ENCODE results near the gene ACTR6. TPM values are rescaled to one million over a fixed set of nuclear protein-coding genes. Genes with fewer than 3 reads are reported as not detected.
"Not testable (repeated sequence)": the region's sequence is repeated elsewhere in the genome, so short reads cannot be mapped to it uniquely, and the experiment has no call there.

ACTR6 gene
- total RNA-seq, 2 donors from 2014 or later, result 12.1 to 19.4 TPM

- no peak overlapping the region for H3K4me3 ChIP-seq
- no peaks in the 10 kb centered on the region for H3K4me1 ChIP-seq
- H3K27me3 ChIP-seq, result no peaks in the 10 kb centered on the region
- H3K9me3 ChIP-seq, result no peaks in the 10 kb centered on the region
- TF ChIP-seq, protein P1, sequence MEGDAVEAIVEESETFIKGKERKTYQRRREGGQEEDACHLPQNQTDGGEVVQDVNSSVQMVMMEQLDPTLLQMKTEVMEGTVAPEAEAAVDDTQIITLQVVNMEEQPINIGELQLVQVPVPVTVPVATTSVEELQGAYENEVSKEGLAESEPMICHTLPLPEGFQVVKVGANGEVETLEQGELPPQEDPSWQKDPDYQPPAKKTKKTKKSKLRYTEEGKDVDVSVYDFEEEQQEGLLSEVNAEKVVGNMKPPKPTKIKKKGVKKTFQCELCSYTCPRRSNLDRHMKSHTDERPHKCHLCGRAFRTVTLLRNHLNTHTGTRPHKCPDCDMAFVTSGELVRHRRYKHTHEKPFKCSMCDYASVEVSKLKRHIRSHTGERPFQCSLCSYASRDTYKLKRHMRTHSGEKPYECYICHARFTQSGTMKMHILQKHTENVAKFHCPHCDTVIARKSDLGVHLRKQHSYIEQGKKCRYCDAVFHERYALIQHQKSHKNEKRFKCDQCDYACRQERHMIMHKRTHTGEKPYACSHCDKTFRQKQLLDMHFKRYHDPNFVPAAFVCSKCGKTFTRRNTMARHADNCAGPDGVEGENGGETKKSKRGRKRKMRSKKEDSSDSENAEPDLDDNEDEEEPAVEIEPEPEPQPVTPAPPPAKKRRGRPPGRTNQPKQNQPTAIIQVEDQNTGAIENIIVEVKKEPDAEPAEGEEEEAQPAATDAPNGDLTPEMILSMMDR (IDR thresholded peaks at IDR 0.05), result no peak
- no peak overlapping the region for H3K27ac ChIP-seq
- no peaks in the 10 kb centered on the region for H3K36me3 ChIP-seq
- no peak for DNase-seq (ENCODE audit: low spot score)
These were observed 29.3 kb downstream of the ACTR6 start for GRCh38 chr12:100229876-100230275.

DNA sequence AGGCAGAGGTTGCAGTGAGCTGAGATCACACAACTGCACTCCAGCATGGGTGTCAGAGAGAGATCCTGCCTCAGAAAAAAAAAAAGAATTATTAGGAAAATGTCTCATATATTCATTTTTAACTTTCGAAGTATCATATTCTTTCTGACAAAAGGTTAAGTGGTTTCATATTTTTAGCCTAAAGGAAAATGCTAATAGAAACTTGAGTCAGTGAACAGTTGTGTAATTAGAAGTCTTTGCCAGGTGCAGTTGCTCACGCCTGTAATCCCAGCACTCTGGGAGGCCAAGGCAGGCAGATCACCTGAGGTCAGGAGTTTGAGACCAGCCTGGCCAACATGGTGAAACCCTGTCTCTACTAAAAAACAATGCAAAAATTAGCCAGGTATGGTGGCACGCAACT, 31.3 kb downstream of the ACTR6 start:
- H3K27ac ChIP-seq; H3K4me3 ChIP-seq; H3K9me3 ChIP-seq; H3K36me3 ChIP-seq; DNase-seq (ENCODE audit: low spot score); H3K4me1 ChIP-seq; H3K27me3 ChIP-seq: not testable (repeated sequence)

GRCh38 chr12:100234166-100234565, 33.6 kb downstream of the ACTR6 start:
- no peak for DNase-seq (ENCODE audit: low spot score)
- no peaks in the 10 kb centered on the region for H3K27me3 ChIP-seq
- H3K9me3 ChIP-seq, result no peaks in the 10 kb centered on the region
- H3K27ac ChIP-seq, result peak overlapping the region; percentile 7 to 45
- TF ChIP-seq, protein P1 (IDR thresholded peaks at IDR 0.05), result no peak
- H3K4me3 ChIP-seq, result no peak overlapping the region
- no peaks in the 10 kb centered on the region for H3K4me1 ChIP-seq
- H3K36me3 ChIP-seq, result no peaks in the 10 kb centered on the region

- Histone ChIP-seq H3K27ac (peak overlapping the region; percentile 7 to 45), H3K36me3 (no peaks in the 10 kb centered on the region), H3K4me1 (no peaks in the 10 kb centered on the region), H3K9me3 (no peaks in the 10 kb centered on the region), H3K4me3 (no peak overlapping the region), H3K27me3 (no peaks in the 10 kb centered on the region)
- TF ChIP-seq, protein P1 (IDR thresholded peaks at IDR 0.05), result peak; percentile 52 to 77
- no peak for DNase-seq (ENCODE audit: low spot score)
These were observed 34.1 kb downstream of the ACTR6 start for GRCh38 chr12:100234591-100235304.

- TF ChIP-seq, protein P1 (IDR thresholded peaks at IDR 0.05), result no peak
- H3K36me3 ChIP-seq, result no peaks in the 10 kb centered on the region
- H3K27me3 ChIP-seq, result no peaks in the 10 kb centered on the region
- DNase-seq (ENCODE audit: low spot score), result no peak
- no peaks in the 10 kb centered on the region for H3K4me1 ChIP-seq
- H3K9me3 ChIP-seq, result no peaks in the 10 kb centered on the region
- H3K27ac ChIP-seq, result no peak overlapping the region
- H3K4me3 ChIP-seq, result no peak overlapping the region
These were observed 38.2 kb downstream of the ACTR6 start for GRCh38 chr12:100238801-100239200.

- no peak for DNase-seq (ENCODE audit: low spot score)
- Histone ChIP-seq H3K27ac (no peak overlapping the region), H3K4me1 (no peaks in the 10 kb centered on the region), H3K9me3 (no peaks in the 10 kb centered on the region), H3K4me3 (no peak overlapping the region), H3K36me3 (no peaks in the 10 kb centered on the region), H3K27me3 (no peaks in the 10 kb centered on the region)
- TF ChIP-seq, protein P1 (IDR thresholded peaks at IDR 0.05), result no peak
These were observed 39.0 kb downstream of the ACTR6 start for GRCh38 chr12:100239589-100239988.
